A673 (cell line): ENCODE results near the gene FAIM.

Experiments
- EZH2 ChIP-seq: fragments of 200-600 bp; sonication (generic); IDR thresholded peaks from 2 replicates; pipeline ENCODE4 v1.6.1; 2017; ENCODE audit warnings: borderline replicate concordance, low read depth, mild to moderate bottlenecking, mixed read lengths, antibody characterized with exemption, low read length; ENCODE audit not compliant: poor library complexity, severe bottlenecking
- TF ChIP-seq, protein P1 (sequence below): fragments of 300-800, 200-600 bp; sonication (generic); conservative IDR thresholded peaks from 2 replicates; pipeline ENCODE4 v1.5.1; 2017; ENCODE audit warnings: low read depth, mild to moderate bottlenecking, antibody characterized with exemption, low read length, moderate library complexity, mixed read lengths

GRCh38 chr3:138625707-138626365 is 17.3 kb downstream of the FAIM start:
- TF ChIP-seq, protein P1, sequence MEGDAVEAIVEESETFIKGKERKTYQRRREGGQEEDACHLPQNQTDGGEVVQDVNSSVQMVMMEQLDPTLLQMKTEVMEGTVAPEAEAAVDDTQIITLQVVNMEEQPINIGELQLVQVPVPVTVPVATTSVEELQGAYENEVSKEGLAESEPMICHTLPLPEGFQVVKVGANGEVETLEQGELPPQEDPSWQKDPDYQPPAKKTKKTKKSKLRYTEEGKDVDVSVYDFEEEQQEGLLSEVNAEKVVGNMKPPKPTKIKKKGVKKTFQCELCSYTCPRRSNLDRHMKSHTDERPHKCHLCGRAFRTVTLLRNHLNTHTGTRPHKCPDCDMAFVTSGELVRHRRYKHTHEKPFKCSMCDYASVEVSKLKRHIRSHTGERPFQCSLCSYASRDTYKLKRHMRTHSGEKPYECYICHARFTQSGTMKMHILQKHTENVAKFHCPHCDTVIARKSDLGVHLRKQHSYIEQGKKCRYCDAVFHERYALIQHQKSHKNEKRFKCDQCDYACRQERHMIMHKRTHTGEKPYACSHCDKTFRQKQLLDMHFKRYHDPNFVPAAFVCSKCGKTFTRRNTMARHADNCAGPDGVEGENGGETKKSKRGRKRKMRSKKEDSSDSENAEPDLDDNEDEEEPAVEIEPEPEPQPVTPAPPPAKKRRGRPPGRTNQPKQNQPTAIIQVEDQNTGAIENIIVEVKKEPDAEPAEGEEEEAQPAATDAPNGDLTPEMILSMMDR, result no peak
- TF ChIP-seq EZH2, result no peak
